ENCODE measurements around the gene TAF15. TPM values are rescaled to one million over a fixed set of nuclear protein-coding genes. Genes with fewer than 3 reads are reported as not detected.
A peak's percentile ranks its signal among the peaks of the same experiment; 100 is the strongest.

Gene TAF15
- total RNA-seq (57.8 and 84.1 TPM in 2 replicates), polyA plus RNA-seq (22.9 and 30.5 TPM in 2 replicates), polyA minus RNA-seq (ENCODE audit: low replicate concordance) (37.2 and 39.4 TPM in 2 replicates)
- polyA plus RNA-seq (2012): 144 and 199 TPM in 2 replicates

GRCh38 chr17:35808962-35809854, at the start of gene TAF15:
TSS of gene TAF15 (plus strand) at chr17:35809484. CDS start at chr17:35809570, 86 bp downstream.
- Histone ChIP-seq H3K4me2 (ENCODE audit: extremely low read depth, insufficient read depth, low read length) (peak within 1 kb of the TSS; percentile 92), H3K27me3 (ENCODE audit: control insufficient read depth, insufficient read depth, low read length) (no peaks in the 10 kb centered on the region), H3K27ac (ENCODE audit: insufficient read depth, low read length) (peak within 1 kb of the TSS; percentile 85), H3K79me2 (ENCODE audit: control insufficient read depth, insufficient read depth, low read length) (peaks cover 49% of the 10 kb centered on the region), H3K36me3 (ENCODE audit: control insufficient read depth, insufficient read depth, low read length) (no peaks in the 10 kb centered on the region), H4K20me1 (ENCODE audit: control insufficient read depth, extremely low read depth, insufficient read depth, low read length) (no peaks in the 10 kb centered on the region), H3K9ac (ENCODE audit: insufficient read depth, low read length) (peak within 1 kb of the TSS; percentile 99), H2AFZ (ENCODE audit: low read length) (peak within 1 kb of the TSS; percentile 80), H3K4me3 (replicated peaks in 1 of 4; ENCODE audit: control extremely low read depth in 1 of 4, insufficient read depth in 1 of 4, low read depth in 3 of 4, low read length in 4 of 4) (peak within 1 kb of the TSS; percentile 76 to 100 (median 88)), H3K4me1 (ENCODE audit: control insufficient read depth, extremely low read depth, insufficient read depth, low read length) (peaks cover 15% of the 10 kb centered on the region), H3K9me3 (ENCODE audit: control insufficient read depth, insufficient read depth, low read depth, low read length) (no peaks in the 10 kb centered on the region)
- DNase-seq (ENCODE audit: low read depth in 2 of 2): peak; percentile 99 to 100
- TF ChIP-seq EZH2 (IDR thresholded peaks at IDR 0.05; ENCODE audit: low read length, missing control alignments): no peak
- peak; percentile 71 to 88 for TF ChIP-seq CTCF (conservative IDR thresholded peaks at IDR 0.05 in 1 of 2, IDR thresholded peaks at IDR 0.05 in 1 of 2; ENCODE audit: low read depth in 1 of 2, low read length in 2 of 2)

- H2AFZ ChIP-seq (ENCODE audit: low read length): no peak within 1 kb of the TSS
- no peaks in the 10 kb centered on the region for H3K9me3 ChIP-seq (ENCODE audit: control insufficient read depth, insufficient read depth, low read depth, low read length)
- H4K20me1 ChIP-seq (ENCODE audit: control insufficient read depth, extremely low read depth, insufficient read depth, low read length): no peaks in the 10 kb centered on the region
- no peak within 1 kb of the TSS for H3K27ac ChIP-seq (ENCODE audit: insufficient read depth, low read length)
- TF ChIP-seq EZH2 (IDR thresholded peaks at IDR 0.05; ENCODE audit: low read length, missing control alignments) (no peak), CTCF (conservative IDR thresholded peaks at IDR 0.05 in 1 of 2, IDR thresholded peaks at IDR 0.05 in 1 of 2; ENCODE audit: low read depth in 1 of 2, low read length in 2 of 2) (no peak)
- no peak within 1 kb of the TSS for H3K4me3 ChIP-seq (replicated peaks in 1 of 4; ENCODE audit: control extremely low read depth in 1 of 4, insufficient read depth in 1 of 4, low read depth in 3 of 4, low read length in 4 of 4)
- peaks cover 11% of the 10 kb centered on the region for H3K27me3 ChIP-seq (ENCODE audit: control insufficient read depth, insufficient read depth, low read length)
- H3K36me3 ChIP-seq (ENCODE audit: control insufficient read depth, insufficient read depth, low read length): no peaks in the 10 kb centered on the region
- DNase-seq (ENCODE audit: low read depth in 2 of 2): no peak
- no peak within 1 kb of the TSS for H3K9ac ChIP-seq (ENCODE audit: insufficient read depth, low read length)
- H3K4me2 ChIP-seq (ENCODE audit: extremely low read depth, insufficient read depth, low read length): no peak within 1 kb of the TSS
- H3K4me1 ChIP-seq (ENCODE audit: control insufficient read depth, extremely low read depth, insufficient read depth, low read length): peaks cover 7% of the 10 kb centered on the region
- no peaks in the 10 kb centered on the region for H3K79me2 ChIP-seq (ENCODE audit: control insufficient read depth, insufficient read depth, low read length)
These were observed 48.7 kb upstream of the TAF15 start, which contains the start of gene C17orf50 for GRCh38 chr17:35760587-35760986. TSS of gene C17orf50 (plus strand) at chr17:35760887. CDS start at chr17:35760942, 55 bp downstream.

DNA sequence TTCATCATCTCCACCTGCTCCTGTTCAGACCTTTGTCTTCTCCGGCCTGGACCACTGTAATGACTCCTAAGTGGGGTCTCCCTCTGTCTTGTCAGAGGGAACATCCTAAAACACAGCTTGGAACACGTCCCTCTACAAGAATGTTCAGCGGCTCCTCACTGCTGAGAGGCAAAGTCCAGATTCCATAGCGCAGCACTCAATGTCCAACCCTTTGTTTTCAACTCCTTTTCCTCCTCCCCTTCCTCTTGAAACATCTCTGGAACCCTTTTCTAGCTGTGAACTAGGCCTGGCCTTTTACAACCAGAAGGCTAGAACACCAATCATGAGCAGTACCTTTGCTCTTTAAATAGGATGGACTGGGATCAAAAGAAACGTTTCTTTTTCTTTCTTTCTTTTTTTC, 47.7 kb upstream of the TAF15 start:
- H2AFZ ChIP-seq (ENCODE audit: low read length): no peak overlapping the region
- no peaks in the 10 kb centered on the region for H3K36me3 ChIP-seq (ENCODE audit: control insufficient read depth, insufficient read depth, low read length)
- H3K4me1 ChIP-seq (ENCODE audit: control insufficient read depth, extremely low read depth, insufficient read depth, low read length): peaks cover 7% of the 10 kb centered on the region
- H4K20me1 ChIP-seq (ENCODE audit: control insufficient read depth, extremely low read depth, insufficient read depth, low read length): no peaks in the 10 kb centered on the region
- no peak overlapping the region for H3K27ac ChIP-seq (ENCODE audit: insufficient read depth, low read length)
- H3K79me2 ChIP-seq (ENCODE audit: control insufficient read depth, insufficient read depth, low read length): no peaks in the 10 kb centered on the region
- H3K9me3 ChIP-seq (ENCODE audit: control insufficient read depth, insufficient read depth, low read depth, low read length): no peaks in the 10 kb centered on the region
- TF ChIP-seq EZH2 (IDR thresholded peaks at IDR 0.05; ENCODE audit: low read length, missing control alignments) (no peak), CTCF (conservative IDR thresholded peaks at IDR 0.05 in 1 of 2, IDR thresholded peaks at IDR 0.05 in 1 of 2; ENCODE audit: low read depth in 1 of 2, low read length in 2 of 2) (no peak)
- no peak overlapping the region for H3K4me2 ChIP-seq (ENCODE audit: extremely low read depth, insufficient read depth, low read length)
- DNase-seq (ENCODE audit: low read depth in 2 of 2): no peak
- no peak overlapping the region for H3K4me3 ChIP-seq (replicated peaks in 1 of 4; ENCODE audit: control extremely low read depth in 1 of 4, insufficient read depth in 1 of 4, low read depth in 3 of 4, low read length in 4 of 4)
- peaks cover 8% of the 10 kb centered on the region for H3K27me3 ChIP-seq (ENCODE audit: control insufficient read depth, insufficient read depth, low read length)
- H3K9ac ChIP-seq (ENCODE audit: insufficient read depth, low read length): no peak overlapping the region
